PC-9 (cell line): Measurements from ENCODE around the gene CD80.

ENCODE experiments used
- CTCF ChIP-seq: fragments of 200-600 bp; sonication (generic); conservative IDR thresholded peaks from 2 replicates; pipeline ENCODE4 v1.6.1; 2017; ENCODE audit warnings: mixed run types, antibody characterized with exemption, mild to moderate bottlenecking, moderate library complexity
- EZH2 ChIP-seq: fragments of 200-600 bp; sonication (generic); IDR thresholded peaks from 2 replicates; pipeline ENCODE4 v1.8.0; 2017; ENCODE audit warnings: antibody characterized with exemption, low read depth

GRCh38 chr3:119599558-119600174 lies 40.3 kb upstream of the CD80 start:
- TF ChIP-seq CTCF (no peak), EZH2 (no peak)
